Measurements from ENCODE around the gene SGPP1. TPM values are rescaled to one million over a fixed set of nuclear protein-coding genes. Genes with fewer than 3 reads are reported as not detected.

SGPP1 gene
- total RNA-seq, 1 experiment from 2014 or later = 20.8 TPM

GRCh38 chr14:63761351-63762117 lies 33.7 kb upstream of the SGPP1 start:
- H3K27ac Mint-ChIP-seq (ENCODE audit: low read depth, unreplicated experiment) = no peak overlapping the region
- POLR2A ChIA-PET = no interaction called here
- CTCF ChIA-PET = no interaction called here
- TF ChIP-seq CTCF (IDR thresholded peaks at IDR 0.05; ENCODE audit: unreplicated experiment) = no peak
- no peaks in the 10 kb centered on the region for H3K4me1 Mint-ChIP-seq (ENCODE audit: insufficient read depth, unreplicated experiment)
- no peaks in the 10 kb centered on the region for H3K36me3 Mint-ChIP-seq (ENCODE audit: insufficient read depth, unreplicated experiment)
- H3K27me3 Mint-ChIP-seq (ENCODE audit: insufficient read depth, unreplicated experiment) = no peaks in the 10 kb centered on the region
- no peak overlapping the region for H3K4me3 Mint-ChIP-seq (ENCODE audit: unreplicated experiment)
- no peaks in the 10 kb centered on the region for H3K9me3 Mint-ChIP-seq (ENCODE audit: unreplicated experiment)
- no TSS peak for BruUV-seq (replicated peaks)
- intact Hi-C loops (cut with micrococcal nuclease) = no loop called here
- DNase-seq (ENCODE audit: unreplicated experiment) = no peak

- Mint-ChIP-seq H3K4me1 (ENCODE audit: insufficient read depth, unreplicated experiment) (no peaks in the 10 kb centered on the region), H3K27ac (ENCODE audit: low read depth, unreplicated experiment) (no peak overlapping the region), H3K4me3 (ENCODE audit: unreplicated experiment) (no peak overlapping the region), H3K9me3 (ENCODE audit: unreplicated experiment) (no peaks in the 10 kb centered on the region), H3K27me3 (ENCODE audit: insufficient read depth, unreplicated experiment) (no peaks in the 10 kb centered on the region), H3K36me3 (ENCODE audit: insufficient read depth, unreplicated experiment) (no peaks in the 10 kb centered on the region)
- ChIA-PET POLR2A (interaction anchor here (0.5 kb wide), 1 partner anchor 118 kb away, joined by 3 read pairs; the partner anchor contains the start of gene WDR89), CTCF (no interaction called here)
- DNase-seq (ENCODE audit: unreplicated experiment) = no peak
- intact Hi-C loops (cut with micrococcal nuclease) = no loop called here
- no peak for TF ChIP-seq CTCF (IDR thresholded peaks at IDR 0.05; ENCODE audit: unreplicated experiment)
- no TSS peak for BruUV-seq (replicated peaks)
These were observed 32.1 kb upstream of the SGPP1 start for GRCh38 chr14:63760014-63760413.

GRCh38 chr14:63759456-63759855 lies 31.6 kb upstream of the SGPP1 start:
- H3K27me3 Mint-ChIP-seq (ENCODE audit: insufficient read depth, unreplicated experiment) = no peaks in the 10 kb centered on the region
- no TSS peak for BruUV-seq (replicated peaks)
- DNase-seq (ENCODE audit: unreplicated experiment) = no peak
- no peak overlapping the region for H3K4me3 Mint-ChIP-seq (ENCODE audit: unreplicated experiment)
- ChIA-PET POLR2A (interaction anchor here (0.5 kb wide), 1 partner anchor 118 kb away, joined by 3 read pairs; the partner anchor contains the start of gene WDR89), CTCF (no interaction called here)
- intact Hi-C loops (cut with micrococcal nuclease) = no loop called here
- H3K4me1 Mint-ChIP-seq (ENCODE audit: insufficient read depth, unreplicated experiment) = no peaks in the 10 kb centered on the region
- H3K27ac Mint-ChIP-seq (ENCODE audit: low read depth, unreplicated experiment) = no peak overlapping the region
- H3K9me3 Mint-ChIP-seq (ENCODE audit: unreplicated experiment) = no peaks in the 10 kb centered on the region
- TF ChIP-seq CTCF (IDR thresholded peaks at IDR 0.05; ENCODE audit: unreplicated experiment) = no peak
- no peaks in the 10 kb centered on the region for H3K36me3 Mint-ChIP-seq (ENCODE audit: insufficient read depth, unreplicated experiment)

GRCh38 chr14:63757211-63757610 lies 29.3 kb upstream of the SGPP1 start:
- H3K36me3 Mint-ChIP-seq (ENCODE audit: insufficient read depth, unreplicated experiment) = no peaks in the 10 kb centered on the region
- H3K9me3 Mint-ChIP-seq (ENCODE audit: unreplicated experiment) = no peaks in the 10 kb centered on the region

More at GRCh38 chr14:63757211-63757610, 29.3 kb upstream of the SGPP1 start:
- POLR2A ChIA-PET = interaction anchor here (0.7 to 0.9 kb wide), 2 partner anchors 29 to 249 kb away, joined by 3 to 4 read pairs; partner anchors contain the start of gene SGPP1
- BruUV-seq (replicated peaks) = no TSS peak
- no peak overlapping the region for H3K4me3 Mint-ChIP-seq (ENCODE audit: unreplicated experiment)
- intact Hi-C loops (cut with micrococcal nuclease) = no loop called here
- TF ChIP-seq CTCF (IDR thresholded peaks at IDR 0.05; ENCODE audit: unreplicated experiment) = no peak
- CTCF ChIA-PET = interaction anchor here (0.8 to 1.6 kb wide), 2 partner anchors 11 to 13 kb away, joined by 3 to 6 read pairs; no protein-coding TSS in a partner anchor
- H3K27ac Mint-ChIP-seq (ENCODE audit: low read depth, unreplicated experiment) = no peak overlapping the region
- H3K27me3 Mint-ChIP-seq (ENCODE audit: insufficient read depth, unreplicated experiment) = no peaks in the 10 kb centered on the region
- H3K4me1 Mint-ChIP-seq (ENCODE audit: insufficient read depth, unreplicated experiment) = no peaks in the 10 kb centered on the region
- no peak for DNase-seq (ENCODE audit: unreplicated experiment)

All from MCF 10A (cell line).